Gastroesophageal sphincter (tissue), 4 donors: ENCODE data around the gene AGAP3. TPM values are rescaled to one million over a fixed set of nuclear protein-coding genes. Genes with fewer than 3 reads are reported as not detected.

Experiments
- ATAC-seq: fragments of 150-250 bp; one replicate; pipeline ENCODE4 v1.9.1; 2016; ENCODE audit warnings: mild to moderate bottlenecking, moderate library complexity
- H3K27ac ChIP-seq, 4 donors: fragments of 200-600 bp; sonication (generic) in 3 of 4; 1 replicate in 3 of 4; 2 replicates in 1 of 4; pipeline ENCODE4 v1.5.1; 2016 to 2019
- H3K27me3 ChIP-seq: fragments of 200-600 bp; sonication (generic); one replicate; pipeline ENCODE4 v1.5.1; 2019
- H3K36me3 ChIP-seq, 2 donors: fragments of 200-600 bp; sonication (generic); one replicate each; pipeline ENCODE4 v1.5.1; 2019; ENCODE audit warnings: control low read depth in 1 of 2
- H3K4me1 ChIP-seq, 3 donors: fragments of 200-600 bp; sonication (generic); 1 replicate in 2 of 3; 2 replicates in 1 of 3; pipeline ENCODE4 v1.5.1; 2016 to 2019; ENCODE audit warnings: control low read depth in 2 of 3
- H3K4me3 ChIP-seq, 2 donors: fragments of 200-600 bp; sonication (generic); one replicate each; pipeline ENCODE4 v1.5.1; 2019; ENCODE audit warnings: mild to moderate bottlenecking in 1 of 2, moderate library complexity in 1 of 2
- H3K9me3 ChIP-seq, 3 donors: fragments of 200-600 bp; sonication (generic); one replicate each; pipeline ENCODE4 v1.5.1; 2017 to 2019; ENCODE audit warnings: control low read depth in 2 of 3
- EP300 ChIP-seq: sonication (generic); formaldehyde crosslinking; IDR thresholded peaks from one replicate; pipeline ENCODE4 v1.6.1; 2017; ENCODE audit warnings: antibody characterized with exemption, mild to moderate bottlenecking
- POLR2A ChIP-seq, 2 donors: fragments of 450-650 bp; IDR thresholded peaks; one replicate each; pipeline ENCODE4 v1.6.1; 2017; ENCODE audit warnings: antibody characterized with exemption in 2 of 2, mild to moderate bottlenecking in 2 of 2, moderate library complexity in 1 of 2
- POLR2AphosphoS5 ChIP-seq: sonication (generic); formaldehyde crosslinking; IDR thresholded peaks from one replicate; pipeline ENCODE4 v1.6.1; 2017; ENCODE audit warnings: antibody characterized with exemption
- WGBS, 2 donors: methylation state at CpG; one replicate each; pipeline ENCODE4 v1.1.5; 2018; ENCODE audit warnings: low coverage in 1 of 2; 5-methylcytosine and 5-hydroxymethylcytosine counted together
- total RNA-seq, 4 donors: library from RNA; depleted of rRNA; stranded (reverse); fragments of >200 nt; gene quantifications; one replicate each; pipeline ENCODE4 v1.1.0, GENCODE V29; 2016
- TF ChIP-seq, protein P1 (sequence below), 4 experiments: fragments of 200-600 bp in 2 of 4; fragments of 450-650 bp in 2 of 4; sonication (generic) in 1 of 4; IDR thresholded peaks; one replicate each; pipeline ENCODE4 v1.5.1; 2017 to 2019; ENCODE audit warnings: antibody characterized with exemption in 4 of 4, mild to moderate bottlenecking in 2 of 4, moderate library complexity in 2 of 4

Gene AGAP3
- total RNA-seq, 4 donors from 2014 or later = 36.3 to 68.2 (median 55.7) TPM

DNA sequence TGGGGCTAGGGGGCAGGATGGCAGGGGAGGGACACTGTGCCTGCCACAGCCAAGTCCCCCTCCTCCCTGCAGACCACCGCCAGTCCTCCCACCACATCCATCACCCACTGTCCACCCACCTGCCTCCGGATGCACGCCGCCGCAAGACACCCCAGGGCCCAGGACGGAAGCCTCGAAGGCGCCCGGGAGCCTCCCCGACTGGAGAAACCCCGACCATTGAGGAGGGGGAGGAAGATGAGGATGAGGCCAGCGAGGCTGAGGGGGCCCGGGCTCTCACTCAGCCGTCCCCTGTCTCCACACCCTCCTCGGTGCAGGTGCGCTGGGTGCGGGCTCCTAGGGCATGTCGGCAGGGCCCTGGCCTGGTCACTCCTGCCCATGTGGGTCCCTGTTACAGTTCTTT, 21.8 kb upstream of the AGAP3 start:
- TF ChIP-seq, protein P1, sequence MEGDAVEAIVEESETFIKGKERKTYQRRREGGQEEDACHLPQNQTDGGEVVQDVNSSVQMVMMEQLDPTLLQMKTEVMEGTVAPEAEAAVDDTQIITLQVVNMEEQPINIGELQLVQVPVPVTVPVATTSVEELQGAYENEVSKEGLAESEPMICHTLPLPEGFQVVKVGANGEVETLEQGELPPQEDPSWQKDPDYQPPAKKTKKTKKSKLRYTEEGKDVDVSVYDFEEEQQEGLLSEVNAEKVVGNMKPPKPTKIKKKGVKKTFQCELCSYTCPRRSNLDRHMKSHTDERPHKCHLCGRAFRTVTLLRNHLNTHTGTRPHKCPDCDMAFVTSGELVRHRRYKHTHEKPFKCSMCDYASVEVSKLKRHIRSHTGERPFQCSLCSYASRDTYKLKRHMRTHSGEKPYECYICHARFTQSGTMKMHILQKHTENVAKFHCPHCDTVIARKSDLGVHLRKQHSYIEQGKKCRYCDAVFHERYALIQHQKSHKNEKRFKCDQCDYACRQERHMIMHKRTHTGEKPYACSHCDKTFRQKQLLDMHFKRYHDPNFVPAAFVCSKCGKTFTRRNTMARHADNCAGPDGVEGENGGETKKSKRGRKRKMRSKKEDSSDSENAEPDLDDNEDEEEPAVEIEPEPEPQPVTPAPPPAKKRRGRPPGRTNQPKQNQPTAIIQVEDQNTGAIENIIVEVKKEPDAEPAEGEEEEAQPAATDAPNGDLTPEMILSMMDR (IDR thresholded peaks at IDR 0.05) = no peak
- TF ChIP-seq EP300 (no peak), POLR2AphosphoS5 (no peak), POLR2A (IDR thresholded peaks at IDR 0.05) (no peak)
- Histone ChIP-seq H3K36me3 (peaks cover 0 to 65% of the 10 kb centered on the region in 2 donors), H3K9me3 (no peaks in the 10 kb centered on the region), H3K4me1 (peaks cover 3 to 43% (median 22%) of the 10 kb centered on the region in 3 donors), H3K27me3 (no peaks in the 10 kb centered on the region), H3K4me3 (no peak overlapping the region), H3K27ac (no peak overlapping the region)
- 83 to 100% methylated on average over 1 of the region's 18 CpGs for WGBS, 2 donors
- ATAC-seq = no peak

- Histone ChIP-seq H3K4me3 (no peak overlapping the region), H3K36me3 (peaks cover 0 to 71% of the 10 kb centered on the region in 2 donors), H3K4me1 (peaks cover 3 to 42% (median 22%) of the 10 kb centered on the region in 3 donors), H3K27me3 (no peaks in the 10 kb centered on the region), H3K27ac (no peak overlapping the region), H3K9me3 (no peaks in the 10 kb centered on the region)
- no peak for ATAC-seq
- no CpG with 5 or more reads among the region's 6 CpGs for WGBS, 2 donors
- TF ChIP-seq, protein P1 (IDR thresholded peaks at IDR 0.05) = no peak
- no peak for TF ChIP-seq POLR2AphosphoS5
- no peak for TF ChIP-seq EP300
- no peak for TF ChIP-seq POLR2A (IDR thresholded peaks at IDR 0.05)
Measured at GRCh38 chr7:151064993-151065392, 21.3 kb upstream of the AGAP3 start.

- no peak for ATAC-seq
- Histone ChIP-seq H3K4me3 (no peak overlapping the region), H3K9me3 (no peaks in the 10 kb centered on the region), H3K4me1 (peaks cover 3 to 37% (median 22%) of the 10 kb centered on the region in 3 donors), H3K27me3 (no peaks in the 10 kb centered on the region), H3K27ac (no peak overlapping the region), H3K36me3 (peaks cover 0 to 76% of the 10 kb centered on the region in 2 donors)
- WGBS, 2 donors = 85 to 88% methylated on average over 9 to 11 of the region's 14 CpGs
- TF ChIP-seq EP300 = no peak
- TF ChIP-seq POLR2A (IDR thresholded peaks at IDR 0.05) = no peak
- TF ChIP-seq, protein P1 (IDR thresholded peaks at IDR 0.05) = no peak
- no peak for TF ChIP-seq POLR2AphosphoS5
Measured at GRCh38 chr7:151065516-151065915, 20.8 kb upstream of the AGAP3 start.

DNA sequence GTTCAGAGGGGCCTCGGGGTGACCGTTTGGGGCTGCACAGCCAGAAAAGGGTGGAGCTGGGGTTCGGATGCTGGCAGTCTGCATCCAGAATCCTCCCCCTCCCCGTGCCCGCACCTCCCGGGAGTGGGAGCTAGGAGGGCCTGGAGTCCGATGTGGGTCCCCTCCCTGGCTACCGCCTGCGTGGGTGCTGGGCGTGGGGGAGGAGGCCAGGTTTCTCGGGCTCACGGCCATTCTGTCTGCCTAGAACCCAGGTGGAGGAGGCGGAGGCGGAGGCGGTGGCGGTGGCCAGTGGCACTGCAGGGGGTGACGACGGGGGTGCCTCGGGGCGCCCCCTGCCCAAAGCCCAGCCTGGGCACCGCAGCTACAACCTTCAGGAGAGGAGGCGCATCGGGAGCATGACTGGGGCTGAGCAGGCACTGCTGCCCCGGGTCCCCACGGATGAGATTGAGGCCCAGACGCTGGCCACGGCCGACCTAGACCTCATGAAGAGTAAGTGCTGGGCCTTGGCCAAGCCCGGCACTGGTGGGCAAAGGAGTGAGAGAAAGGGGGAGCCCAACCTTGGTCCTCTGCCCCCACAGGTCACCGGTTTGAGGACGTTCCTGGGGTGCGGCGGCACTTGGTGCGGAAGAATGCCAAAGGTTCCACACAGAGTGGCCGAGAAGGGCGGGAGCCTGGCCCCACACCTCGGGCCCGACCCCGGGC, 19.9 kb upstream of the AGAP3 start:
- WGBS, 2 donors = no CpG with 5 or more reads among the region's 39 CpGs
- TF ChIP-seq EP300 (no peak), POLR2A (IDR thresholded peaks at IDR 0.05) (no peak), POLR2AphosphoS5 (no peak)
- TF ChIP-seq, protein P1 (IDR thresholded peaks at IDR 0.05) = no peak
- peaks cover under 1 to 28% (median 12%) of the 10 kb centered on the region in 3 donors for H3K4me1 ChIP-seq
- no peak overlapping the region for H3K27ac ChIP-seq
- peaks cover 0 to 85% of the 10 kb centered on the region in 2 donors for H3K36me3 ChIP-seq
- H3K9me3 ChIP-seq = no peaks in the 10 kb centered on the region
- H3K27me3 ChIP-seq = no peaks in the 10 kb centered on the region
- no peak for ATAC-seq
- H3K4me3 ChIP-seq = no peak overlapping the region
